Kidney (tissue), 14 donors: Measurements from ENCODE around the gene CEP295NL. TPM values are rescaled to one million over a fixed set of nuclear protein-coding genes. Genes with fewer than 3 reads are reported as not detected.

Experiments
- DNase-seq, 5 donors: peaks; one replicate each; pipeline ENCODE4 v3.0.0-alpha.2; 2013 to 2020
- FAIRE-seq: peaks from 2 replicates; lab custom pipeline; 2012; peaks lifted over from hg19 to GRCh38; lab: Jason Lieb, UNC
- H3K27ac ChIP-seq, 2 donors: one replicate each; pipeline ENCODE4 v1.7.0; 2013; ENCODE audit warnings: low read depth in 2 of 2, low read length in 2 of 2, inconsistent platforms in 1 of 2
- H3K27me3 ChIP-seq: one replicate; pipeline ENCODE4 v1.7.1; 2013; ENCODE audit warnings: low read length, inconsistent platforms; ENCODE audit not compliant: control insufficient read depth, insufficient read depth
- H3K36me3 ChIP-seq, 3 donors: one replicate each; pipeline versions ENCODE4 v1.7.0 to v1.7.1; 2013; ENCODE audit warnings: low read length in 3 of 3, control low read depth in 1 of 3, inconsistent platforms in 1 of 3; ENCODE audit not compliant: insufficient read depth in 3 of 3, control insufficient read depth in 2 of 3
- H3K4me1 ChIP-seq, 3 donors: one replicate each; pipeline versions ENCODE4 v1.7.0 to v1.7.1; 2013; ENCODE audit warnings: low read length in 3 of 3, inconsistent platforms in 1 of 3, low read depth in 1 of 3; ENCODE audit not compliant: control insufficient read depth in 2 of 3, insufficient read depth in 2 of 3
- H3K4me3 ChIP-seq, 3 donors: one replicate each; pipeline versions ENCODE4 v1.7.0 to v1.8.1; 2013; ENCODE audit warnings: low read length in 3 of 3, control low read depth in 1 of 3, inconsistent platforms in 1 of 3
- H3K9ac ChIP-seq, 3 donors: one replicate each; pipeline versions ENCODE4 v1.7.0 to v1.7.1; 2013; ENCODE audit warnings: low read length in 3 of 3, control low read depth in 1 of 3, inconsistent platforms in 1 of 3
- H3K9me3 ChIP-seq, 3 donors: one replicate each; pipeline versions ENCODE4 v1.7.0 to v1.7.1; 2013; ENCODE audit warnings: low read length in 3 of 3, control low read depth in 1 of 3, inconsistent platforms in 1 of 3; ENCODE audit not compliant: control insufficient read depth in 2 of 3, insufficient read depth in 1 of 3
- intact Hi-C: fragments of 100-400 bp; cut with DNase I; formaldehyde crosslinking; loops from one replicate; pipeline ENCODE4 v1.11.1; 2022
- polyA plus RNA-seq: library from polyadenylated mRNA; stranded (reverse); fragments of 350-450 nt; fragmentation: Illumina TruSeq; extraction: RNeasy Lipid Tissue Mini Kit (QIAGEN cat#74804); gene quantifications from one replicate; pipeline ENCODE4 v1.2.3, GENCODE V29; 2014; ENCODE audit warnings: low read depth, low replicate concordance; ENCODE audit not compliant: insufficient read depth
- total RNA-seq: library from RNA; stranded (reverse); fragmentation: NEBNext Ultra II Directional; extraction: Animal tissue kit (Norgen Biotek cat#: 25700); gene quantifications from one replicate; pipeline ENCODE4 v1.2.1, GENCODE V29; 2021
- TF ChIP-seq, protein P1 (sequence below): IDR thresholded peaks from 3 replicates; pipeline ENCODE4 v1.5.1; 2012; ENCODE audit warnings: mild to moderate bottlenecking, moderate library complexity, borderline replicate concordance; ENCODE audit not compliant: insufficient read depth; ENCODE audit errors: extremely low read depth
- donor health status: control.
- donor health status: control.
- donor health status: control.
- donor health status: control.
- donor health status: control.
- donor health status: DM: yes; HTN: yes; CAD: no.
- donor health status: Normal renal cell carcinoma (clear cell type).

Gene CEP295NL
- total and polyA plus RNA-seq, 2 donors from 2014 or later: 3.6 TPM; not detected in 1

DNA sequence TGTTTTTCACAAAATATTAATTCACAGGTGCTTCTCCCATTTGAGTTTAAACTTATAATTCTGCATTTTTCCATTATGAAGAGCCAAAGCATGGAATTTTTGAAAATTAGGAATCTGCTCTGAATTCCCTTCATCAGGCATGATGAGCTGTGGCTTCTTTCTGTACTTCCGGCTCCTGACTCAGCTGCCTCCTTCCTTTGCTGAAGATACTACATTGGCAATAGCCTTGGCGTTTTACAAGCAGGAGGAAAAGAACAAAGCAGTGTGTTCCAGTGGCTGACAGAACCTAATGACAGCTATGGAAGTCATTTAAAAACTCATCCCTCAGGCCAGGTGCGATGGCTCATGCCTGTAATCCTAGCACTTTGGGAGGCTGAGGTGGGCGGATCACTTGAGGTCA, 44.0 kb downstream of the CEP295NL start:
- intact Hi-C loops: no loop called here
- Histone ChIP-seq H3K4me3 (no peak overlapping the region), H3K4me1 (no peaks in the 10 kb centered on the region), H3K27me3 (no peaks in the 10 kb centered on the region), H3K27ac (no peak overlapping the region), H3K9ac (no peak overlapping the region), H3K36me3 (peaks cover 0 to 6% (median 4%) of the 10 kb centered on the region in 3 donors), H3K9me3 (no peaks in the 10 kb centered on the region)
- FAIRE-seq (no peak), DNase-seq (no peak)
- TF ChIP-seq, protein P1, sequence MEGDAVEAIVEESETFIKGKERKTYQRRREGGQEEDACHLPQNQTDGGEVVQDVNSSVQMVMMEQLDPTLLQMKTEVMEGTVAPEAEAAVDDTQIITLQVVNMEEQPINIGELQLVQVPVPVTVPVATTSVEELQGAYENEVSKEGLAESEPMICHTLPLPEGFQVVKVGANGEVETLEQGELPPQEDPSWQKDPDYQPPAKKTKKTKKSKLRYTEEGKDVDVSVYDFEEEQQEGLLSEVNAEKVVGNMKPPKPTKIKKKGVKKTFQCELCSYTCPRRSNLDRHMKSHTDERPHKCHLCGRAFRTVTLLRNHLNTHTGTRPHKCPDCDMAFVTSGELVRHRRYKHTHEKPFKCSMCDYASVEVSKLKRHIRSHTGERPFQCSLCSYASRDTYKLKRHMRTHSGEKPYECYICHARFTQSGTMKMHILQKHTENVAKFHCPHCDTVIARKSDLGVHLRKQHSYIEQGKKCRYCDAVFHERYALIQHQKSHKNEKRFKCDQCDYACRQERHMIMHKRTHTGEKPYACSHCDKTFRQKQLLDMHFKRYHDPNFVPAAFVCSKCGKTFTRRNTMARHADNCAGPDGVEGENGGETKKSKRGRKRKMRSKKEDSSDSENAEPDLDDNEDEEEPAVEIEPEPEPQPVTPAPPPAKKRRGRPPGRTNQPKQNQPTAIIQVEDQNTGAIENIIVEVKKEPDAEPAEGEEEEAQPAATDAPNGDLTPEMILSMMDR: no peak

DNA sequence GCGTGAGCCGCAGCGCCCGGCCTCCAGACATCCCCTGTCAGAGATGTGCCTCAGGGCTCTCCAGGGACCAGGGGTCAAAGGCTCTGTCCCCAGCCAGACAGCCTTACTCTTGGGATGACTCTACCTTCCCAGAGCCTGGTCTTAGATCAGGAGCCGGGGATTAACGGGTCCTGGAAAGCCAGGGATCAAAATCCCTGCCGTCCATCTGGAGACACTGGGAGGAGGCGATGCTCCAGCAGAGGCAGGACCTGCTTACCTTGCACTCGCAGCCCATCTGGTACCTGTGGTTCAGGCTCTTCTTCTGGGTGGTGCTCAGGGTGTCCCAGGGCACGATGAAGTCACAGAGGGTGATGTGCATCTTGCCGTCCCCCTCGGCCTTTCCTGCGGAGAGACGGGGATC, 45.7 kb downstream of the CEP295NL start:
- Histone ChIP-seq H3K4me1 (no peaks in the 10 kb centered on the region), H3K9ac (no peak overlapping the region), H3K4me3 (no peak overlapping the region), H3K27me3 (no peaks in the 10 kb centered on the region), H3K27ac (no peak overlapping the region), H3K36me3 (peaks cover 0 to 6% (median 0%) of the 10 kb centered on the region in 3 donors), H3K9me3 (no peaks in the 10 kb centered on the region)
- TF ChIP-seq, protein P1: no peak
- DNase-seq: no peak
- FAIRE-seq: no peak
- intact Hi-C loops: no loop called here

DNA sequence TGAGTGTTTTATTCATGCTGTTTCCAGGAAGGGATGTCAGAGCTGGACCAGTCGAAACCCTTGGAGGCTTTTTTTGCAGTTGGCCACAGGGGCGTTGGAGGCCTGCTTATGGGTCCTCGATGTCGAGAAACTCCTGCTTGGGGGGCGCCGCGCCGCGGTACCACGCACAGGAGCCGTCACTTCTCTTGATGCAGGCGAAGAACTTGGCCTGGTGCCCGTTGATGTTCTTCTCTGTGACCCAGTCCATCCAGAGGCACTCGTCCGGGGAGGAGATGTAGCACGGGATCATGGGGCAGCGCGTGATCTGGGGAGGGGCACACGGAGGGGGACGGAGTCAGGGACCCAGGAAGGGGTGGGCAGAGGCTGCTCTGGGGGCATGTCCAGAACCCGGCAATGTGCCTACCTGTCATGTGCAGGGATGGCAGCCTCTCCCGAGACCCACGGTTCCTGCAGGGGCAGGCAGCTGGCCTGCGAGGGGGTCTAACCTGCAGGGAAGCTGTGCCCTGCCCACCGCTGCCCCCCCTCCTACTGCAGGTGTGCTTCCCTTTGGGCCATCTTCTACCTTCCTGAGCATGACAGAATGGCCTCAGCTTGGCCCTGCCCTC, 47.3 kb downstream of the CEP295NL start:
- no peaks in the 10 kb centered on the region for H3K27me3 ChIP-seq
- peaks cover 0 to 6% (median 0%) of the 10 kb centered on the region in 3 donors for H3K36me3 ChIP-seq
- no peak overlapping the region for H3K4me3 ChIP-seq
- no peaks in the 10 kb centered on the region for H3K9me3 ChIP-seq
- TF ChIP-seq, protein P1: no peak
- H3K9ac ChIP-seq: no peak overlapping the region
- no peak for DNase-seq
- intact Hi-C loops: no loop called here
- no peak overlapping the region for H3K27ac ChIP-seq
- no peaks in the 10 kb centered on the region for H3K4me1 ChIP-seq
- no peak for FAIRE-seq

DNA sequence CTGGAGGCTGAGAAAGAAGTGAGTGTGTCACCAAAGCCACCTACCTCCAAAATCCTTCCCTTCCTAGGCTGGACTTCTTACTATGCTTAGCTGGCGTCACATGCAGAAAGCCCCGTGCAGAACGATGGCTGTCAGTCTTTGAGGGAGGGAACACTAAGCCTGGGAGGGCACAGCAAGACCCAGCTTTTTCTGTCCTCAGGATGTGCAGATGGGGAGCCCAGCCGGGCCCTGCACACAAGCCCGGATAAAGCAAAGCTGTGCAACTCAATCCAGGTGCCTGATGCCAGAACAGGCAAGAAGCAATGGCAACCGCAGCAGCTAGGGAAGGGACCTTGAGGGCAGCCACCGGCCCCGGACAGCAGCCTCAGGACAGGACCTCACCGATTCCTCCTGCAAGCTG, 48.5 kb downstream of the CEP295NL start:
- FAIRE-seq (no peak), DNase-seq (no peak)
- intact Hi-C loops: no loop called here

More for the DNA sequence above, 48.5 kb downstream of the CEP295NL start:
- Histone ChIP-seq H3K27me3 (no peaks in the 10 kb centered on the region), H3K4me3 (no peak overlapping the region), H3K9ac (no peak overlapping the region), H3K9me3 (no peaks in the 10 kb centered on the region), H3K36me3 (peaks cover 0 to 6% (median 0%) of the 10 kb centered on the region in 3 donors), H3K27ac (no peak overlapping the region), H3K4me1 (no peaks in the 10 kb centered on the region)
- TF ChIP-seq, protein P1: no peak
